Measurements from ENCODE around the gene WBP2NL.

DNA sequence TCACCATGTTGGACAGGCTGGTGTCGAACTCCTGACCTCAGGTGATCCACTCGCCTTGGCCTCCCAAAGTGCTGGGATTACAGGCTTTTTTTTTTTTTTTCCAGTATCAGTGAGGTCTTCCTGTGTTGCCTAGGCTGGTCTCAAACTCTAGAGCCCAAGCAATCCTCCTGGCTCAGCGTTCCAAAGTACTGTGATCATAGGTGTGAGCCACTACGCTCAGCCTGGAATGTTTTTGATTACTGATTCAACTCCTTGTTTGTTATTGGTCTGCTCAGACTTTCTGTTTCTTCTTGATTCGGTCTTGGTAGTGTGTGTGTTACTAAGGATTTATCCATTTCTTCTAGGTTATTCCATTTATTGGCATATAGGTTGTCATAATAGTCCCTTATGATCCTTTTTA, 40.7 kb downstream of the WBP2NL start:
- TF ChIP-seq CSDC2 (CRISPR knock-in tag; IDR thresholded peaks at IDR 0.05) (no peak), ZNF8 (CRISPR knock-in tag; IDR thresholded peaks at IDR 0.05) (no peak)
- TF ChIP-seq, protein P1, sequence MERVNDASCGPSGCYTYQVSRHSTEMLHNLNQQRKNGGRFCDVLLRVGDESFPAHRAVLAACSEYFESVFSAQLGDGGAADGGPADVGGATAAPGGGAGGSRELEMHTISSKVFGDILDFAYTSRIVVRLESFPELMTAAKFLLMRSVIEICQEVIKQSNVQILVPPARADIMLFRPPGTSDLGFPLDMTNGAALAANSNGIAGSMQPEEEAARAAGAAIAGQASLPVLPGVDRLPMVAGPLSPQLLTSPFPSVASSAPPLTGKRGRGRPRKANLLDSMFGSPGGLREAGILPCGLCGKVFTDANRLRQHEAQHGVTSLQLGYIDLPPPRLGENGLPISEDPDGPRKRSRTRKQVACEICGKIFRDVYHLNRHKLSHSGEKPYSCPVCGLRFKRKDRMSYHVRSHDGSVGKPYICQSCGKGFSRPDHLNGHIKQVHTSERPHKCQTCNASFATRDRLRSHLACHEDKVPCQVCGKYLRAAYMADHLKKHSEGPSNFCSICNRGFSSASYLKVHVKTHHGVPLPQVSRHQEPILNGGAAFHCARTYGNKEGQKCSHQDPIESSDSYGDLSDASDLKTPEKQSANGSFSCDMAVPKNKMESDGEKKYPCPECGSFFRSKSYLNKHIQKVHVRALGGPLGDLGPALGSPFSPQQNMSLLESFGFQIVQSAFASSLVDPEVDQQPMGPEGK (CRISPR knock-in tag; IDR thresholded peaks at IDR 0.05; ENCODE audit: borderline replicate concordance): no peak
- TF ChIP-seq, protein P2, sequence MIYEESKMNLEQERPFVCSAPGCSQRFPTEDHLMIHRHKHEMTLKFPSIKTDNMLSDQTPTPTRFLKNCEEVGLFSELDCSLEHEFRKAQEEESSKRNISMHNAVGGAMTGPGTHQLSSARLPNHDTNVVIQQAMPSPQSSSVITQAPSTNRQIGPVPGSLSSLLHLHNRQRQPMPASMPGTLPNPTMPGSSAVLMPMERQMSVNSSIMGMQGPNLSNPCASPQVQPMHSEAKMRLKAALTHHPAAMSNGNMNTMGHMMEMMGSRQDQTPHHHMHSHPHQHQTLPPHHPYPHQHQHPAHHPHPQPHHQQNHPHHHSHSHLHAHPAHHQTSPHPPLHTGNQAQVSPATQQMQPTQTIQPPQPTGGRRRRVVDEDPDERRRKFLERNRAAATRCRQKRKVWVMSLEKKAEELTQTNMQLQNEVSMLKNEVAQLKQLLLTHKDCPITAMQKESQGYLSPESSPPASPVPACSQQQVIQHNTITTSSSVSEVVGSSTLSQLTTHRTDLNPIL (CRISPR knock-in tag; IDR thresholded peaks at IDR 0.05; ENCODE audit: low read depth): no peak
